HG02885 (cell line): ENCODE measurements around the gene BANK1.
A peak's percentile ranks its signal among the peaks of the same experiment; 100 is the strongest.

Experiments used
- ATAC-seq: cut with Tn5 transposase; IDR thresholded peaks from one replicate; pipeline ENCODE4 v1.9.1; 2021; ENCODE audit warnings: mild to moderate bottlenecking; ENCODE audit not compliant: unreplicated experiment, poor library complexity

Gene BANK1, protein sequence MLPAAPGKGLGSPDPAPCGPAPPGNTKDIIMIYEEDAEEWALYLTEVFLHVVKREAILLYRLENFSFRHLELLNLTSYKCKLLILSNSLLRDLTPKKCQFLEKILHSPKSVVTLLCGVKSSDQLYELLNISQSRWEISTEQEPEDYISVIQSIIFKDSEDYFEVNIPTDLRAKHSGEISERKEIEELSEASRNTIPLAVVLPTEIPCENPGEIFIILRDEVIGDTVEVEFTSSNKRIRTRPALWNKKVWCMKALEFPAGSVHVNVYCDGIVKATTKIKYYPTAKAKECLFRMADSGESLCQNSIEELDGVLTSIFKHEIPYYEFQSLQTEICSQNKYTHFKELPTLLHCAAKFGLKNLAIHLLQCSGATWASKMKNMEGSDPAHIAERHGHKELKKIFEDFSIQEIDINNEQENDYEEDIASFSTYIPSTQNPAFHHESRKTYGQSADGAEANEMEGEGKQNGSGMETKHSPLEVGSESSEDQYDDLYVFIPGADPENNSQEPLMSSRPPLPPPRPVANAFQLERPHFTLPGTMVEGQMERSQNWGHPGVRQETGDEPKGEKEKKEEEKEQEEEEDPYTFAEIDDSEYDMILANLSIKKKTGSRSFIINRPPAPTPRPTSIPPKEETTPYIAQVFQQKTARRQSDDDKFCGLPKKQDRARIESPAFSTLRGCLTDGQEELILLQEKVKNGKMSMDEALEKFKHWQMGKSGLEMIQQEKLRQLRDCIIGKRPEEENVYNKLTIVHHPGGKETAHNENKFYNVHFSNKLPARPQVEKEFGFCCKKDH

DNA sequence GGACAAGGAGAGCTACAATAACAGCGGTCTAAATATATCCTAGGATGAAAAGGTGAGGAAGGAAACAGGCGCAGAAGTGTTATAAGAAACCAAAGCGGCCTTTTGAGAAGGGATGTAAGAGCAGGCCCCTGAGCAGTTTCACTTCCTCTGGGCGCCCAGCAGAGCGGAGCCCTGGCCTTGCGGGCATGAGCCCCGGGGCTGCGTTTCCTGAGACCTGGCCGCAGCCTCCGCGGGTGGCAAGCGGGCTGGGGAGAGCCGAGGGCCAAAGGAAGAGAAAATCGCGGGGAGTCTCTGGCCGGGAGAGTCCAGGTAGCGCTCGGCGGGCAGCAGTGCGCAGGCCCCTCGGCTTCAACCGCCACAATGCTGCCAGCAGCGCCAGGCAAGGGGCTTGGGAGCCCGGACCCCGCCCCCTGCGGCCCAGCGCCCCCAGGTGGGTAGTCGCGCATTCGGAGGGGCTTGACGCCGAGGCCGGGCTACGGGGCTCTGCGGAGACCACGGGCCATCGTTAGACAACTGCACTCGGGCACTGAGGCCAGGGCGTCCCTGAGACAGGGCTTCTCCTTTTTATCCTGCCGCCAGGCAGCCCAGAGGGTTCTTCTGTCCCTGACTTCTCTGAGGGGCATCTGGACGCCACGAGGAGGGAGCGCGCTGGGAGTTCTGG, at the start of gene BANK1:
Gene BANK1, plus strand, starts transcription at position 210 of the 661 bp plus-strand sequence. Its CDS starts 151 bp downstream, at position 361.
- ATAC-seq = peak; percentile 100

DNA sequence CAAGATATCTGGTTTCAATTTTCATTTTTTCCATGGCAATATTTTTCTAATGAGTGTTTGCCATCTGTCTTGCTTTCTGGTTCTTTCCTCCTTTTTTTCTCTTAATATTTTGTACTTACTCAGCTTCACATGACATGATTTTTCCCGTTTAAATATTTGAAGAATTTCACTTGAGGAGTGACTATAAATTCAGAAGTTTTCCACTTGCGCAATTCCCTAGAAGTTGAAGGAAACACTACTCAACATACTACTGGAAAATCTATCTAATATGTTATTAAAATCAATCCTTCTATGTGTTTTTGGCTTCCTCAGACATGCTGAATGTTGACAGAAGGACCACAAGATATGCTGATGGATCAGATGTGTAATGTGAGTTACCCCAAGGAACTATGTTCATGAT, 36.8 kb upstream of the BANK1 start:
- ATAC-seq = no peak

DNA sequence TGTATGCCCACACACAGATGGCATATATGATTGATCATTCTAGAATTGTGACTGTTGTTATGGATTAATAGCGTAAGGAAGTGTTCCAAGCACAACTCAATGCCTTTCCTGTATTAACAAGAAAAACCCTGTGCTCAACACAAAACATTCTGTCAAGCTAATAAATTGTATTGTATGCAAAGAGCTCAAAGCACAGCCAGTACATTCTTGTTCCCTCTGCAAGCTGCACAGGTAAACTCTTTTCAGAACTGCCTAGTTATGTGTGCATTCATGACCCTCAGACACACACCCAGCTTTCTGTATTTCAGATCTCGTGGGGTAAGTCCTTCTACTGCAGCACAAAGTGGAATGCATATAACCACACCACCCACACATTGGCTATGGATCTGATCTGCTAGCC, 34.3 kb upstream of the BANK1 start:
- no peak for ATAC-seq

DNA sequence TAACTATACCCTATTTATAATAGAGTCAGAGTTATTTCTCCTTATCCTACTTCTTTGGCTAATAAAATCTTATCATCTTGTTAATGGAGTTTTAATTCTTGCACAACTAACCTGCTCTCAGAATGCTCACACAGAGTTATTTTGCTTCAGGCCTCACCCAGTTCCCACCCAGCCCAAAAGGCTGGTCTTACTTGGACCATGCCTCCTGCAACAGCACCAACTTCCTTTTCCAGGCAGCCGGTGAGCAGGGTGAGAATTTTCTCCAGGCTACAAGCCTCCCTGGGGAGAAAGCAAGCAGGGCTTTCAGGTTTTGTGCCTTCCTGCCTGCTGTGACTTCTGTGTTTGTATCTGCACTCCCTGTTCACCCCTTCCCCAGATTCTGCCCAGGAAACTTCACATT, 29.1 kb upstream of the BANK1 start:
- no peak for ATAC-seq

DNA sequence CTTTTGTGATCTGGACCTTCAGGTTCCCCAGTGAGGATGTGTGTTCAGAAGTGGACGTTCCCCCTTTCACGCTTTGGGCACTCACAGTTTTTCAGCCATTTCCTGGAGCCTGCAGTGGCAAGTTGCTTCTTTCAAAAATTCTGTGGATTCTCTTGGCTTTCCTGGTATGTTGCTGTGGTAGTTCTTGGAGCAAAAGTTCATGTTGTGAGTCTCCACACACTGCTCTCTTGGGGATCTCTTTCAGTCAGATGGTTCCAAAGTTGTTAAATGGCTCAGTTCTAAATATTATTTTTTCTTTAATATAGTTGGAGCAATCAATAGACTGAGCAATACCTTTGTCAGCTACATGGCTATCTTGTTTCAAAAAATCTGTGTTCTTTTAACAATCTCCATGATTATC, 28.5 kb upstream of the BANK1 start:
- ATAC-seq = no peak

DNA sequence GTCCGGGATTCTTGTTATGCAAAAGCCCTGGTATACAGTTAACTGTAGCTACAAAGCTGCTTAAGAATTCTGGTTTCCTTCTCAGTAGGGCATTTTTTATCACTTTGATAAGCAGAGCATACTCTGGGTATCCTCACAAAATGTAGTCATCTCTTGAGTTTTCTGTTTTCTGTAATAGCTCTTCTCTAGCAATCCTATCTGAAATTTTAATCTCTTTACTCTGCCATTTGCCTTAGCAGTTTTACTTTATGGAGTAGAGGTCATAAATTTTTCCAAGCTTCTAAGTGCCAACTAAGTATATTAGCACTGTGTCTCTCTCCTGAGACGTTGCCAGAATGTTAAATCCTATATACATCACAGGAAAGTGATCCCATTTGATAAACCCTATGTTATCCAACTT, 28.0 kb upstream of the BANK1 start:
- no peak for ATAC-seq

DNA sequence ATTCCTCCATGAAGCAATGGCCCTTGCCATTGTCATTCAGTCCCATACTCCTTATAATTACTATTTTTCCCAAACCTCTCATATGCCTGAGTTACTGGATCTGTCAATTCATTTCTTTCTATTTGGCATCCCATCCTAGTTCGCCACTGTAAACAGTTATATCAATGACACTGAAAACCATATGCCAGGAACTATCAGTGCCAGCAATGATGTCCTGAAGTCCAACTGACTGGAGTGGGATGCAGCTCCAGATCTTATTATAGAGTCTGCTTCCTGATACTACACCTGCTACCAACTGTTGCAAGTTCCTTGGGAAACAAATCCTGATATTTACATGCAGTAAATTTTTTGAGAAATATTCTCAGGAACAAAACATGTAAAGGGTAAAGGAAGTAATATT, 27.0 kb upstream of the BANK1 start:
- ATAC-seq = no peak

DNA sequence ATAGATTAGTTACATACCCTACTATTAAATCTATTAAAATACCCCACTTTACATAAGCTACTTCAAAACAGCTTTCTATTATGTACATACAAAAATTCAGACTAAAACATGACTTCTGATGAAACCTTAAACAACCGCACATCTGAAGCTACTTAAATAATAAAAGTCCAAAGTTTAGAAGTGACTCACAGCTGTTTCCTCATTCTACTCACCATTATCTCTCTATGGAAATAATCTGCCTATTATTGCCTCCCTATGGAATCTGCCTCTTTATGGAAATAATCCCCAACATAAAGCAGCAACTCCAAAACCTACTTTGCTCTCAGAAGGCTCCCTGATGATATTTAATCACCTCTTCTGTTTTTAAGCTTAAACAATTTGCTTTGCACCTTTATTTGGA, 15.7 kb upstream of the BANK1 start:
- ATAC-seq = no peak

DNA sequence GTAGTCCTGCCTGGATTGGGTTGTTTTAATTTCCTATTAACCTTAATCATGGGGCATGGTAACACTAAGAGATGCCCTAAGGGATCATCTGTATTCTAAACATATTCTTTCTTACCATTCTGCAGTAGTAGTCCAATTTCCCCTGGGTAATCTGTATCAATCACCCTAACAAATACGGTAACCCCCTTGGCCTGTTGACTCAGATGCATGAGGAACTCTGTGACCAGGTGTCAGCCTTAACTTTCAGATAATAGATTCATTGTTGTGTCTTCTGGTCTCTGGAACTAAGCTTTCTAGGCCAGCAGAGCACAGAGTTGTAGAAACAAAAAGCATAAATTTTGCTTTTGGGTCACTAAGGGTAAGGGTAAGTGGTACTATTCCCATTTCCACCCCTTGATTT, 13.1 kb upstream of the BANK1 start:
- ATAC-seq = no peak

DNA sequence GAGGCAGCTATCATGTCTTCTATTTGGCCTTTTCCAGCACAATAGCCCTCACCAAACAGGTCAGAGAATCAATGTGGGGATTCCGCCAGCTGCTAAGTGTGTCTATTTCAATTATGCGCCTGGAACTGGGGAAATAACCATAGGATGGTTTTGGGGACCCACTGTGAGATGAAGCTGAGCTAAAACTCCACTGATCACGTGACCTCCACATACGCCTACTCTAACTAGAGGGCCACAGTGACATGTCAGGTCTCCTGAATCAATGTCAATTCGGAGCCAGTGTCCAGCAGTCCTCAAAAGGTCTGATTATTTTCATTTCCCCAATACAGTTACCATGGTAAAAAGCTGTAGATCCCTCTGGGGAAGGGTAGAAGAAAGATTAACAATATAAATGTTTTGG, 10.2 kb upstream of the BANK1 start:
- ATAC-seq = no peak

DNA sequence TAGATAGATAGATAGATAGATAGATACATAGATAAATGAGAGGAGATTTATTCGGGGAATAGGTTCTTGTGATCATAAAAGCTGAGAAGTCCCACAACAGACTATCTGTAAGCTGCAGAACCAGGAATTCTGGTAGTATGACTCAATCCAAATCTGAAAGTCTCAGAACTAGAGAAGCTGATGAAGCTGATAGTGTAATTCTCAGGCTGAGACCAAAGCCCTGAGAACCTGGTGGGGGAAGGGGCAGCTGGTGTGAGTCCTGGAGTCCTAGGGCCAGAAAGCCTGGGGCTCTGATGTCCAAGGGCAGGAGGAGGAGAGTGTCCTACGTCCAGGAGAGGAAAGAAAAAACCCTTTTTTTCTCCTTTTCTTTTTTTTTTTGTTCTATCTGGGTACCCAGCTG, 8.0 kb upstream of the BANK1 start:
- ATAC-seq = no peak

DNA sequence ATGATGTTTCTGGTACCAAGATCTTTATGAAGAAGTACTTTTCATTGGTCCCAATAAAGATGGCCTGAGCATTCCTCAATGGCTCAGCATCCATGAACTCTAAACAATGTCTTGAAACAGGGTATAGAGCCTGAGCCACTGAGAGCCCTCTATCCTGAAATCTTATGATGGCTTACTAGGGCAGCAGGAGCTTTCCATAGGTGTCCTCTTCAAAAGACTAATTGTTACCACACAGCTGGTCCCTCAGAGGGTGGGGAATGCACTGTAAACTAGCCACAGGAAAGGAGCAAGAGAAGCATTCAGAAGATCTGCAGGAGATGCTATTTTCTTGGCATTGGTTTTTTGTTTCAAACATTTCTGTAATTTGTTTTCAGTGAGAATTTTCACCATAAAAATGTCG, 5.6 kb upstream of the BANK1 start:
- no peak for ATAC-seq

DNA sequence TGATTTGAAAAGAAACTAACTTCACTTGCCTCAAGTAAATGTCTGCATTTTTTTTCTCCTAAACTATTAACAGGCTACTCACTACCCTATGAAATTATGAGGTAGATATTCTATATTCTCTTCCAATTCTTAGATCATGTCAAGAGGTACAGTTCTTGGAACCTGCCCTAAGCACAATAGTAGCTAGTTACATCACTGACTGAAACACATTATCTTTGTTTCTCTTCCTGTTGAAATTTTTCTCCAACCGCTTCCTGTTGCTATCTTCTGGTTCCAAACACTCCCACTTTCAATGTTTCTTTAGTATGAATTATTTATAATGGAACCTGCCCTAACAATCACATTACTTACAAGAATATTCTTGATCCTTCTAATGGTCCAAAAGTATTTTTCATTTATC, 5.0 kb upstream of the BANK1 start:
- peak; percentile 49 for ATAC-seq

DNA sequence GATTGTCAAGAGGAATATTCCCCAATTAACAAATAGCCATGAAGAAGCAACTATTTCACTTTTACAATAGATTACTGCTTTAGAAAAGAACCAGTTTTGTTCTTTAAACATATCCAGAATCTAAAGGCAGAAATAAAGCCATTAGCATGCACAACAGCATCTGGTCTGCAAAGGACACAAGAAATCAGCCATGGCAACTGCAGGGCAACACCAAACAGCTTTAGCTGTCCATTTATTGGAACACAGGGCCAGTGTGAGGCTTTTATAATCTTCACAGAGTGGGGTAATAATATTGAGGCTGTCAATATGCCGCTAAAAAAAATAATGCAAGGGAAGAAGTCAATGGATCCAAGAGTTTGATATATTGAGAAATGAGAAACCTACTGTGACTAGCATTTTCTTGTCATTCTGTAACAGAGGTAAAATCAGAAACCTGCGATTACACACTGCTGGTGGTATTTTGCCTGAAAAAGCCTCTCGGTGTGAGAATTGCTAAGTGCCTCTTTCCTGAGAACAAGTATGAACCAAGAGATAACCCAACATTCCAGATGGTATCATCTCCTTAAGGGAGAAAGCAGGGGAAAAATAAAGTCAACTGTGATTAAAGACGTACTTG, 2.7 kb upstream of the BANK1 start:
- no peak for ATAC-seq

DNA sequence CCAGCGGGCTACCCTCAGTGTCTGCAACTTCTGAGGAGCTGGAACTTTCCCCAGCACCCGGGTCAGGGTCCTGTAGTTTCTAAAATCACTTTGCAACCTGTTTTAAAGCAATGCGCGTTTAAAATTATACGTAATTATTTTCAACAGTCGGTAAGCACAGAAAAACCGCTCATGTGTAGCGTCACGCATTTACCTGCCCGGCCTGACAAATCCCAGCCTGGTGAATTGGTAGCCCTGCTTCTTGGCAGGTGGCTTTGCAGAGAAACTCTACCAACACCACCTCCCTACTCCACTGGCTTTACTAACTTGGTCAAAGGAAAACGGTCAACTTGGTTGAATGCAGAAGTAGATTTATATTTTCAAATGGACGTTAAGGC, 640 bp downstream of the BANK1 start:
- peak; percentile 4 for ATAC-seq

DNA sequence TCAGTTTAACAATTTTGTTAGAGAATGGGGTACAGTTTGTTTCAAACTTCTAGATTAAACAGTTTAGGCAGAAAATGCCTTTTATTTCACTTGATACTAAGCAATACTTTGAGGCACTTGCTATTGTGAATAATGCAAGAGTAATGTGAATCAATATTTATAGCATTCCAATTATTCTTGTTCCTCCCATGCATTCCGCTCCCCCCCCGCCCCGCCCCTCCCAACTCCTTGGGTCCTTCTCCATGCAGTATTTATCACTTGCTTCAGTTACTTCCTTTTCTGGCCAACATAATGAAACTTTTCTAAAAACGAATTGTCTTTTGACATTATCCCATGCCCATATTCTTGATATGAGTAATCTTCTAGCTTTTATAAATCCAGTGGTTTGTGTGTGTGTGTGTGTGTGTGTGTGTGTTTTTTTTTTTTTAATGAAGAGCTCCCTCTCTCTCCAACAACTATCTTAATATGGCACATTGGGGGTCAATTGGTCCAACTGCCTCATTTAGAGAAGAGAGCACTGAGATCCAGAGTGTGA, 1.6 kb downstream of the BANK1 start:
- ATAC-seq = no peak

DNA sequence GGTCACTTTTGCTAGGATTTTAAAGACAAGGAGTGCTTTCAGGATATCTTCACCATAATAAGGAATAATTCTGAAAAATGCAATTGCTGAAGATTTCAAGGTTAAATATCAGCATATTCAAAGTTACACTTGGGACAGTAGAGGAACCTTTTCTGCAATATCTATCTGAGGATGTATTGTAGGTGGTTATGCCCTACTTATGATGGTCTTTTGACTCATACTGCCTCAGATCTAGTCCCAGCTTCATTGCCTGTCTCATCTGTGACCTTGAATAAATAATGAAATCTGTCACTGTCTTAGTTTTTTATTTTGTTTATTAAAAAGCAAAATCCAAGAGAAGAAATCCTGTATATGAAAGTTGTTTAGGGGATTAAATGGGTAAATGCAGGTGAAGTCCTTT, 2.9 kb downstream of the BANK1 start:
- no peak for ATAC-seq

DNA sequence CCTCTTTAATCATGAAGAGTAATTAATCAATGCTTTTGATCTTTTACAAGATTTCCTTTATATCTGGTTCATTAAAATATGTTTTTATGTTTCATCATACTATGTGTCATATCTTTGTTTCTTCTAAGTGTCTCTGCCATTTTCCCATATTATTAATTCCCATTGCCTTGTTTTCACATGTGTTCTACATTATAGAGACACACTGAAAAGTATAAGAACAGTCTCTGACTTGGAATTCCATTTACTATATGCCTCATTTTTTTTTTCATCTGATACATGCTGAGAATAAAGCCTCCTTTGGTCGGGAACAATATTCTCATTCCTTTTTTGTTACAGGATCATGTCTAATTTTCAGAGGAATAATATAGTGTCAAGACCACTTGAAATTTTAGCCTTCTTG, 4.3 kb downstream of the BANK1 start:
- no peak for ATAC-seq

DNA sequence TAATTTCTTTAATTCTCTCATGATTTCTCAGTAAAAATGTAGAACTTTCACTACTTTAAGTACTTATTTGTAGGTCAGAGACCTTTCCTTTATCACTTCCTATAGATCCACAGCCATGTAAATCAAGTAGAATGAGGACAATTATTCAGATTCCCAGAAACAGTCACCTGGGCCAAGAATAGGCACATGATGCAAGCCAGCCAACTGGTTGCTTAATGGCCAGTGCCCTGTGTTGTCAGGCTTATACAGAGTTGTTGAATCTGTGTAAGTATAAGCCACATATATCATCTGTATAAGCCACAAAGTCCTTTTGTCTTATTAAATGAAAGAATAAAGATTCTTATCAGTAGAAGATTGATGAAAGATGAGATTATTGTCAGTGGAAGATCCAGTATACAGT, 5.2 kb downstream of the BANK1 start:
- peak; percentile 27 for ATAC-seq

DNA sequence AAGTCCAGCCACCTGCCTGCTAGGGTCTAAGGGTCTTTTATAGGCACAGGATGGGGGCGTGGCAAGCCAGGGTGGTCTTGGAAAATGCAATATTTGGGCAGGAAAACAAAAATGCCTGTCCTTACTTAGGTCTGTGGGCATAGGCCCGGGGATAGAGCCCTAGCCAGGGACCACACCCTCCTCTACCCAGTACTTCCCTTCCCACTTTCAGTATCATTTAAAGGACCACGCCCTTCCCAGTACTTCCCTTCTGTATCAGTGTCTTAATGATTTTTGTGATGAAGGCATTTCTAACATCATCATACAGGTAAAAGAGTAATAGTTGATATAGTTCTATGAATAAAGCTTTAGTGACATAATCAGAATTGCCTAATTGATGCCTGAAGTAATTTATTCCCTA, 11.4 kb downstream of the BANK1 start:
- ATAC-seq = no peak

DNA sequence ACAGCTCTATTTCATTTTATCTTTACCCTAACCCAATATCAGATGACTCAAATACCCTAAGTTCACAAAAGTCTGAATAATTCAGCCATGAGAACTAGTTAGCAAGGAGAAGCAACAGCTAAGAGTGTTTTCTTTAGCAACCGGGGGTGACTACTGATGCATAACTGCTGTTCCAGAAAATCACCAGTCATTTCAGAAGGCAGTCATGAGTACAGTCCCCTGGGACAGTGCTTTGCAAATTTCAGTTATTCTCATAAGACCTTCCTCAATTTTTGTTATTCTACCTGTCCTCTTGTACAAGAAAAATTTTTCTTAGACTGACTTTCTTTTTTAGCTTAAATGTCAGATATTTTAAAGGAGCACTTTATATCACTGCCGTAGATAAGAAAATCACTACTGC, 16.4 kb downstream of the BANK1 start:
- ATAC-seq = peak; percentile 99
